IMR-90 (cell line): Measurements from ENCODE around the gene GLIS1. TPM values are rescaled to one million over a fixed set of nuclear protein-coding genes. Genes with fewer than 3 reads are reported as not detected.

Experiments
- ATAC-seq: fragments of 200-7000 bp; cut with Tn5 transposase; 2 replicates; pipeline ENCODE4 v1.9.1; 2020; ENCODE audit warnings: low read depth, mild to moderate bottlenecking, moderate library complexity
- BruUV-seq: library from RNA; stranded (reverse); fragments of 400-500 nt; replicated peaks from 2 replicates; lab custom pipeline; 2021; lab: Mats Ljungman, UMichigan
- CTCF ChIA-PET: fragments of 300-600 bp; formaldehyde crosslinking; extraction: SDS; loops from one replicate; lab custom pipeline; 2021; ENCODE audit warnings: antibody characterized with exemption; lab: Yijun Ruan, JAX
- POLR2A ChIA-PET: fragments of 300-600 bp; sonication (Branson Sonifier 250); formaldehyde crosslinking; loops from one replicate; lab custom pipeline; 2022; ENCODE audit warnings: antibody characterized with exemption; ENCODE audit not compliant: unreplicated experiment; lab: Charles Lee
- DNase-seq: peaks from one replicate; pipeline ENCODE4 v3.0.0; 2013
- H2AFZ ChIP-seq: replicated peaks from 2 replicates; pipeline ENCODE3; 2013; ENCODE audit warnings: low read length, mild to moderate bottlenecking; ENCODE audit not compliant: poor library complexity
- H2AK5ac ChIP-seq: 2 replicates; pipeline ENCODE4 v1.6.1; 2013; ENCODE audit warnings: low read depth, low read length, inconsistent platforms
- H2AK9ac ChIP-seq: replicated peaks from 2 replicates; pipeline ENCODE3; 2013; ENCODE audit warnings: mild to moderate bottlenecking, low read depth, low read length, moderate library complexity; ENCODE audit not compliant: poor library complexity
- H2BK120ac ChIP-seq: 2 replicates; pipeline ENCODE4 v1.6.1; 2013; ENCODE audit warnings: low read depth, low read length, inconsistent platforms
- H2BK15ac ChIP-seq: 3 replicates; pipeline ENCODE4 v1.6.1; 2013; ENCODE audit warnings: low read depth, low read length, inconsistent platforms
- H2BK20ac ChIP-seq: 2 replicates; pipeline ENCODE4 v1.6.1; 2013; ENCODE audit warnings: low read depth, mild to moderate bottlenecking, inconsistent platforms, low read length, moderate library complexity
- H2BK5ac ChIP-seq: 2 replicates; pipeline ENCODE4 v1.6.1; 2013; ENCODE audit warnings: mild to moderate bottlenecking, low read depth, low read length, inconsistent platforms; ENCODE audit not compliant: poor library complexity, severe bottlenecking
- H3K14ac ChIP-seq: replicated peaks from 2 replicates; pipeline ENCODE4 v1.6.1; 2013; ENCODE audit warnings: low read depth, low read length, inconsistent platforms
- H3K18ac ChIP-seq: 2 replicates; pipeline ENCODE4 v1.6.1; 2013; ENCODE audit warnings: low read depth, low read length, control low read depth
- H3K23ac ChIP-seq: 2 replicates; pipeline ENCODE4 v1.6.1; 2013; ENCODE audit warnings: low read depth, low read length, inconsistent platforms
- H3K27ac ChIP-seq: 2 replicates; pipeline ENCODE4 v1.5.1; 2013; ENCODE audit warnings: mild to moderate bottlenecking, control low read depth, low read length; ENCODE audit not compliant: insufficient read depth
- H3K27me3 ChIP-seq: 2 replicates; pipeline ENCODE4 v1.6.1; 2013; ENCODE audit warnings: low read length; ENCODE audit not compliant: control insufficient read depth, insufficient read depth
- H3K36me3 ChIP-seq: 2 replicates; pipeline ENCODE4 v1.6.1; 2013; ENCODE audit warnings: low read length, mixed read lengths; ENCODE audit not compliant: control insufficient read depth, insufficient read depth
- H3K4ac ChIP-seq: 2 replicates; pipeline ENCODE4 v1.6.1; 2013; ENCODE audit warnings: low read depth, low read length, inconsistent platforms
- H3K4me1 ChIP-seq: 2 replicates; pipeline ENCODE4 v1.6.1; 2013; ENCODE audit warnings: low read length, mixed read lengths; ENCODE audit not compliant: control insufficient read depth, insufficient read depth
- H3K4me2 ChIP-seq: 2 replicates; pipeline ENCODE4 v1.6.1; 2013; ENCODE audit warnings: low read depth, mild to moderate bottlenecking, control low read depth, low read length, moderate library complexity
- H3K4me3 ChIP-seq: 2 replicates; pipeline ENCODE4 v1.5.1; 2013; ENCODE audit warnings: low read depth, mild to moderate bottlenecking, control low read depth, low read length, moderate library complexity; ENCODE audit not compliant: insufficient read depth
- H3K56ac ChIP-seq: 2 replicates; pipeline ENCODE4 v1.6.1; 2013; ENCODE audit warnings: low read length, inconsistent platforms; ENCODE audit not compliant: insufficient read depth; ENCODE audit errors: extremely low read depth
- H3K79me1 ChIP-seq, 2 experiments: 2 replicates each; pipeline ENCODE4 v1.6.1; 2013; ENCODE audit warnings: low read length in 2 of 2, inconsistent platforms in 1 of 2, low read depth in 1 of 2
- H3K9ac ChIP-seq: 2 replicates; pipeline ENCODE4 v1.6.1; 2013; ENCODE audit warnings: low read depth, low read length, control low read depth
- H3K9me1 ChIP-seq: 2 replicates; pipeline ENCODE4 v1.6.1; 2013; ENCODE audit warnings: low read length, inconsistent platforms; ENCODE audit not compliant: insufficient read depth
- H3K9me3 ChIP-seq: 2 replicates; pipeline ENCODE4 v1.6.1; 2013; ENCODE audit warnings: low read length; ENCODE audit not compliant: control insufficient read depth, insufficient read depth
- H4K20me1 ChIP-seq: 2 replicates; pipeline ENCODE4 v1.6.1; 2013; ENCODE audit warnings: low read length, inconsistent platforms; ENCODE audit not compliant: insufficient read depth
- H4K5ac ChIP-seq: 2 replicates; pipeline ENCODE4 v1.6.1; 2013; ENCODE audit warnings: mild to moderate bottlenecking, low read depth, low read length, control low read depth
- H4K8ac ChIP-seq, 2 experiments: 2 replicates each; pipeline ENCODE4 v1.6.1; 2013; ENCODE audit warnings: low read depth in 2 of 2, low read length in 2 of 2, control low read depth in 1 of 2, inconsistent platforms in 1 of 2
- H4K91ac ChIP-seq: 2 replicates; pipeline ENCODE4 v1.6.1; 2013; ENCODE audit warnings: low read depth, low read length, inconsistent platforms; ENCODE audit not compliant: insufficient read depth
- BHLHE40 ChIP-seq: fragments of 150-350 bp; IDR thresholded peaks from 2 replicates; pipeline ENCODE4 v1.6.1; 2016; ENCODE audit warnings: mild to moderate bottlenecking, low read depth, low read length
- CEBPB ChIP-seq: IDR thresholded peaks from 2 replicates; pipeline ENCODE4 v1.6.1; 2012; ENCODE audit warnings: low read depth, low read length, improper control_type of control experiment
- CHD1 ChIP-seq: IDR thresholded peaks from 2 replicates; pipeline ENCODE4 v1.6.1; 2012; ENCODE audit warnings: low read depth, low read length, improper control_type of control experiment
- MAFK ChIP-seq: IDR thresholded peaks from 2 replicates; pipeline ENCODE4 v1.6.1; 2012; ENCODE audit warnings: low read depth, low read length, improper control_type of control experiment
- MAZ ChIP-seq: IDR thresholded peaks from 2 replicates; pipeline ENCODE4 v1.6.1; 2012; ENCODE audit warnings: low read depth, mild to moderate bottlenecking, low read length, improper control_type of control experiment, moderate library complexity, borderline replicate concordance
- MXI1 ChIP-seq: IDR thresholded peaks from 2 replicates; pipeline ENCODE4 v1.6.1; 2012; ENCODE audit warnings: low read depth, mild to moderate bottlenecking, low read length, moderate library complexity, borderline replicate concordance
- NFE2L2 ChIP-seq: fragments of 150-350 bp; IDR thresholded peaks from 2 replicates; pipeline ENCODE4 v1.6.1; 2016; ENCODE audit warnings: low read depth, mild to moderate bottlenecking, low read length
- POLR2A ChIP-seq: IDR thresholded peaks from 2 replicates; pipeline ENCODE4 v1.6.1; 2012; ENCODE audit warnings: mild to moderate bottlenecking, low read depth, low read length
- RAD21 ChIP-seq: IDR thresholded peaks from 2 replicates; pipeline ENCODE4 v1.6.1; 2012; ENCODE audit warnings: low read length, improper control_type of control experiment
- RCOR1 ChIP-seq: IDR thresholded peaks from 2 replicates; pipeline ENCODE4 v1.6.1; 2012; ENCODE audit warnings: mild to moderate bottlenecking, low read length, improper control_type of control experiment; ENCODE audit not compliant: insufficient replicate concordance
- RFX5 ChIP-seq: IDR thresholded peaks from 2 replicates; pipeline ENCODE4 v1.8.0; 2012; ENCODE audit warnings: low read depth, mild to moderate bottlenecking, low read length, moderate library complexity
- SMC3 ChIP-seq: fragments of 150-350 bp; IDR thresholded peaks from 2 replicates; pipeline ENCODE4 v1.6.1; 2016; ENCODE audit warnings: low read depth, mild to moderate bottlenecking, antibody characterized with exemption, low read length, moderate library complexity
- WGBS, 2 experiments: methylation state at CpG; one replicate each; pipeline versions ENCODE4 v1.1.5 to v1.1.7; 2013; ENCODE audit warnings: missing lambda C conversion rate in 2 of 2; ENCODE audit not compliant: insufficient read length in 1 of 2; ENCODE audit errors: extremely low coverage in 2 of 2; 5-methylcytosine and 5-hydroxymethylcytosine counted together
- dilution Hi-C: fragments of 300-500 bp; cut with HindIII; formaldehyde crosslinking; loops from one replicate; pipeline ENCODE4 v1.14.3; 2018; ENCODE audit warnings: low sequenced_read_pairs; ENCODE audit not compliant: unreplicated experiment
- in situ Hi-C: fragments of 300-500 bp; cut with MboI; formaldehyde crosslinking; loops from 3 replicates; pipeline ENCODE4 v1.14.3; 2019; ENCODE audit warnings: low sequenced_read_pairs, inconsistent platforms, mixed read lengths
- intact Hi-C: fragments of 100-400 bp; cut with micrococcal nuclease; formaldehyde crosslinking; loops from 2 replicates; pipeline ENCODE4 v1.10.0; 2022
- polyA plus RNA-seq, 3 experiments: library from polyadenylated mRNA; depleted of rRNA; stranded (reverse); fragments of >200 nt; gene quantifications; 2 replicates each; pipeline ENCODE4 v1.2.3, GENCODE V29; 2012; ENCODE audit warnings: low replicate concordance in 1 of 3
- total RNA-seq: library from RNA; depleted of rRNA; stranded (reverse); fragments of >200 nt; gene quantifications from 2 replicates; pipeline ENCODE4 v1.2.3, GENCODE V29; 2012
- TF ChIP-seq, protein P1 (sequence below): fragments of 150-350 bp; IDR thresholded peaks from 2 replicates; pipeline ENCODE4 v1.6.1; 2016; ENCODE audit warnings: low read depth, mild to moderate bottlenecking, low read length, moderate library complexity, borderline replicate concordance

GLIS1 gene
- total and polyA plus RNA-seq, 2 of the 4 experiments (the other 2 are of a cell fraction), result 0.18 to 2.3 TPM

DNA sequence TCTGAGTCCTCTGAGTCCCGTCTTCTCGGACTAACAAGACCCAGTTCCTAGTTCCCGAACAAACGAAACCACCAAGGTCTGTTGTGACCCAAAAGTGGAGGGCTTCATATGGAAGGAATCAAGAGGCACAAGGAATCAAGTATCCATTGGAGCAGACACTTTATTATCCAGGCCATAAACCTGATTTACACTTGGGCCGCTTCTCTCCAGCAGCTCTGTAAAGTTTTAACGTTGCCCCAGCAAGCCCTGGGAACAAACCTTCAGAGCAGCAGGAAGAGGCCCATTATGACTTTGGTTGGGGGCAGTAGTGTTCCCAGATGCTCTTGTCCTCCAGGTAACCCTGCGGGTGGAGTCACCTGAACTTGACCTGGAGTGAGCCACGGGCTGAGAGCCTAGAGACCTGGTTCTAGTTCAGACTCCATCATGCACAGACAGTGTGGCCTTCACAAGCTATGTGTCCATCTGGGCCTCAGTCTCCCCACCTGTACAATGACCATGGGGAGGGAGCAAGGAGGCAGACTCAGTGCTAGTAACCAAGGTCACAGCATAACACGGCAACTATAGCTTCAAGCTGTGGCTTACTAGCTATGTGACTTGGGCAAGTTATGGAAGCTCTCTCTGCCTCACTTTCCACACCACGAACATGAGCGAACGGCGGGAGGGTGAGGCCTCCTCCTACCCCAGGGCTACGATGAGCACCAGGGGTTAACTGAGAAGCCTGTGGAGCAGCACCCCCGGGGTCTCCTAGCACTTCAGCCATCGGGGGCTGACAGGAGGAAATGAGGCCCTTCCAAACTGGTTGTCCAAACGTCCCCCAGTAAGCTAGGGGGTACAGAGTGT is 95.7 kb downstream of the GLIS1 start (continued):
- TF ChIP-seq NFE2L2, result no peak

DNA sequence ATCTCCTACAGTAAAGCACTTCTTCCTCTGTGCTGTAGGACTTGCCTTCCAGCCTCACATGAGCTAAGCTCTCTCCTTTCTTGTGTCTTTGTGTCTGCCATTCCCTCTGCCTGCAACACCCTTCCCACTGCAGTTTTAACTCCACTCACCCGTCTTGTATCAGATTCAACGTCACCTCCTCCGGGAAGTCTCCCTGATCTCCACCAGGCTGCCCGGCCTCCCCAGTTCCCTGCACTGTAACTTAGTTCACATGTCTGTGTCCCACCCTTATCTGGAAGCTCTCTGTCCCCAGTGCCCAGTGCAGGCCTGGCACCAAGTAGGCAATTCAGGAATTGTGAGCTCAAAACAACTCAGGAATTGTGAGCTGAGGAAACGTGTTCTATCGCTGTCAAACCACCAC is 96.4 kb downstream of the GLIS1 start:
- no peak overlapping the region for H4K5ac ChIP-seq
- dilution Hi-C loops (no loop called here), in situ Hi-C loops (no loop called here), intact Hi-C loops (no loop called here)
- no peaks in the 10 kb centered on the region for H3K9me3 ChIP-seq
- CTCF ChIA-PET, result no interaction called here
- H2AK9ac ChIP-seq, result no peak overlapping the region
- peaks cover 10% of the 10 kb centered on the region for H3K9me1 ChIP-seq
- 76% methylated on average over 3 of the region's 6 CpGs; no CpG with 5 or more reads in 1 of the 2 experiments for WGBS, 2 experiments
- no peak overlapping the region for H2BK5ac ChIP-seq
- H3K23ac ChIP-seq, result no peak overlapping the region
- no peaks in the 10 kb centered on the region for H3K36me3 ChIP-seq
- no peak overlapping the region for H3K9ac ChIP-seq
- H2BK120ac ChIP-seq, result no peak overlapping the region
- no peak overlapping the region for H2AFZ ChIP-seq
- H2BK20ac ChIP-seq, result no peak overlapping the region
- H4K8ac ChIP-seq, result no peak overlapping the region
- TF ChIP-seq SMC3, result no peak
- TF ChIP-seq MAZ, result no peak
- no peak for TF ChIP-seq RAD21
- no peak for TF ChIP-seq POLR2A
- TF ChIP-seq CEBPB, result no peak
- TF ChIP-seq BHLHE40, result no peak
- TF ChIP-seq RFX5, result no peak
- no peak for TF ChIP-seq RCOR1
- no peak for TF ChIP-seq CHD1
- TF ChIP-seq, protein P1, sequence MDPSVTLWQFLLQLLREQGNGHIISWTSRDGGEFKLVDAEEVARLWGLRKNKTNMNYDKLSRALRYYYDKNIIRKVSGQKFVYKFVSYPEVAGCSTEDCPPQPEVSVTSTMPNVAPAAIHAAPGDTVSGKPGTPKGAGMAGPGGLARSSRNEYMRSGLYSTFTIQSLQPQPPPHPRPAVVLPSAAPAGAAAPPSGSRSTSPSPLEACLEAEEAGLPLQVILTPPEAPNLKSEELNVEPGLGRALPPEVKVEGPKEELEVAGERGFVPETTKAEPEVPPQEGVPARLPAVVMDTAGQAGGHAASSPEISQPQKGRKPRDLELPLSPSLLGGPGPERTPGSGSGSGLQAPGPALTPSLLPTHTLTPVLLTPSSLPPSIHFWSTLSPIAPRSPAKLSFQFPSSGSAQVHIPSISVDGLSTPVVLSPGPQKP, result no peak
- no peak for TF ChIP-seq MAFK
- no peak for TF ChIP-seq MXI1
- H2AK5ac ChIP-seq, result no peak overlapping the region
- H3K56ac ChIP-seq, result no peak overlapping the region
- no peak overlapping the region for H3K14ac ChIP-seq
- no peak overlapping the region for H4K91ac ChIP-seq
- no peak overlapping the region for H3K4me3 ChIP-seq
- ATAC-seq, result no peak
- DNase-seq, result no peak
- H3K18ac ChIP-seq, result no peak overlapping the region
- peaks cover 14% of the 10 kb centered on the region; the same call in 1 of the 2 replicates for H4K20me1 ChIP-seq
- H3K4ac ChIP-seq, result no peak overlapping the region
- no peak overlapping the region for H3K4me2 ChIP-seq
- BruUV-seq, result no TSS peak
- H3K27ac ChIP-seq, result no peak overlapping the region
- H3K79me1 ChIP-seq, result peaks cover 0 to 9% of the 10 kb centered on the region in 2 experiments; a peak in 1 of 4 replicates
- H3K4me1 ChIP-seq, result no peaks in the 10 kb centered on the region; the same call in 1 of the 2 replicates
- POLR2A ChIA-PET, result no interaction called here
- peaks cover 2% of the 10 kb centered on the region; the same call in 1 of the 2 replicates for H3K27me3 ChIP-seq
- H2BK15ac ChIP-seq, result no peak overlapping the region
